ENCODE measurements around the gene IQGAP1. TPM values are rescaled to one million over a fixed set of nuclear protein-coding genes. Genes with fewer than 3 reads are reported as not detected.
A peak's percentile ranks its signal among the peaks of the same experiment; 100 is the strongest.
"Not testable (repeated sequence)": the region's sequence is repeated elsewhere in the genome, so short reads cannot be mapped to it uniquely, and the experiment has no call there.

Gene IQGAP1
- total RNA-seq, 6 experiments from 2014 or later = 12.2 to 43.7 (median 26.3) TPM

DNA sequence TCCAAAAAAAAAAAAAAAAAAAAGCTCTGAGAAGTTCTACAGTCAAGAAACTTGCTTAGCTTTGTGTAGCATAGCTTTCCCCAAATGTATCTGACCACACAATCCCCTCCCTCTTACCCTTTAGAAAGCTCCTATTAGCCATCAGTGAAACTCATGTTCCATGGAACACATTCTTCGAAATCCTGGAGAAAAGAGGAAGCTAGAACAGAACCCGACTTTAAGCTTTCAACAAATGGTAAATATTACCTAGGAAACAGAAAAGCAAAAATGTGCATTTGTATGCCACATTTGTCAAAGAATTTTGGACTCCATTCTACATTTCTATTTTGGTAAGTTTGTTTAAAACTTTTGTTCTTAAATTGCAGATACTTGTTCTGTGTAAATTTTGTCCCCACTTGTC is 124.2 kb downstream of the IQGAP1 start:
- ATAC-seq (no peak), DNase-seq (no peak)
- WGBS (ENCODE audit: insufficient coverage, low coverage, low lambda C conversion rate, missing lambda C conversion rate) = 70% methylated on average over 2 of the region's 2 CpGs
- Histone ChIP-seq H3K9me3 (no peaks in the 10 kb centered on the region), H3K36me3 (no peaks in the 10 kb centered on the region), H3K27me3 (no peaks in the 10 kb centered on the region), H3K27ac (no peak overlapping the region), H3K4me1 (no peaks in the 10 kb centered on the region), H3K4me3 (no peak overlapping the region)
- TF ChIP-seq, protein P1, sequence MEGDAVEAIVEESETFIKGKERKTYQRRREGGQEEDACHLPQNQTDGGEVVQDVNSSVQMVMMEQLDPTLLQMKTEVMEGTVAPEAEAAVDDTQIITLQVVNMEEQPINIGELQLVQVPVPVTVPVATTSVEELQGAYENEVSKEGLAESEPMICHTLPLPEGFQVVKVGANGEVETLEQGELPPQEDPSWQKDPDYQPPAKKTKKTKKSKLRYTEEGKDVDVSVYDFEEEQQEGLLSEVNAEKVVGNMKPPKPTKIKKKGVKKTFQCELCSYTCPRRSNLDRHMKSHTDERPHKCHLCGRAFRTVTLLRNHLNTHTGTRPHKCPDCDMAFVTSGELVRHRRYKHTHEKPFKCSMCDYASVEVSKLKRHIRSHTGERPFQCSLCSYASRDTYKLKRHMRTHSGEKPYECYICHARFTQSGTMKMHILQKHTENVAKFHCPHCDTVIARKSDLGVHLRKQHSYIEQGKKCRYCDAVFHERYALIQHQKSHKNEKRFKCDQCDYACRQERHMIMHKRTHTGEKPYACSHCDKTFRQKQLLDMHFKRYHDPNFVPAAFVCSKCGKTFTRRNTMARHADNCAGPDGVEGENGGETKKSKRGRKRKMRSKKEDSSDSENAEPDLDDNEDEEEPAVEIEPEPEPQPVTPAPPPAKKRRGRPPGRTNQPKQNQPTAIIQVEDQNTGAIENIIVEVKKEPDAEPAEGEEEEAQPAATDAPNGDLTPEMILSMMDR (IDR thresholded peaks at IDR 0.05) = no peak
- intact Hi-C loops (cut with DNase I) = no loop called here

DNA sequence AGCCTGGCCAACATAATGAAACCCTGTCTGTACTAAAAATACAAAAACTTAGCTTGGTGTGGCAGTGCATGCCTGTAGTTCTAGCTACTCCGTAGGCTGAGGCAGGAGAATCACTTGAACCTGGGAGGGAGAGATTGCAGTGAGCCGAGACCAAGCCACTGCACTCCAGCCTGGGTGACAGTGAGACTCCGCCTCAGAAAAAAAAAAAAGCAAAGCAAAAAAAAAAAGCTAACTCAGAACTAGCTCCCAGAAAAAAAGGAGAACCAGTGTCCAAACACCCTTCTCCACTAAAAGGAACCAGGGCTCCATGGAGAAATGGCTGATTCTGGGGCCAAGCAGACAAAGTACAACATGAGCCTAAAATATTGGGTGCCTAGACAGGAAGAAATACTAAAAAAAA is 124.9 kb downstream of the IQGAP1 start:
- Histone ChIP-seq H3K36me3 (no peaks in the 10 kb centered on the region), H3K4me1 (no peaks in the 10 kb centered on the region), H3K27ac (no peak overlapping the region), H3K27me3 (no peaks in the 10 kb centered on the region), H3K9me3 (no peaks in the 10 kb centered on the region), H3K4me3 (no peak overlapping the region)
- no peak for TF ChIP-seq POLR2A (IDR thresholded peaks at IDR 0.05)
- TF ChIP-seq, protein P1 (IDR thresholded peaks at IDR 0.05) = no peak
- intact Hi-C loops (cut with DNase I) = no loop called here
- ATAC-seq (peak in 1 of 4 donors; percentile 50), DNase-seq (no peak)
- 71% methylated on average over 3 of the region's 3 CpGs for WGBS (ENCODE audit: insufficient coverage, low coverage, low lambda C conversion rate, missing lambda C conversion rate)

DNA sequence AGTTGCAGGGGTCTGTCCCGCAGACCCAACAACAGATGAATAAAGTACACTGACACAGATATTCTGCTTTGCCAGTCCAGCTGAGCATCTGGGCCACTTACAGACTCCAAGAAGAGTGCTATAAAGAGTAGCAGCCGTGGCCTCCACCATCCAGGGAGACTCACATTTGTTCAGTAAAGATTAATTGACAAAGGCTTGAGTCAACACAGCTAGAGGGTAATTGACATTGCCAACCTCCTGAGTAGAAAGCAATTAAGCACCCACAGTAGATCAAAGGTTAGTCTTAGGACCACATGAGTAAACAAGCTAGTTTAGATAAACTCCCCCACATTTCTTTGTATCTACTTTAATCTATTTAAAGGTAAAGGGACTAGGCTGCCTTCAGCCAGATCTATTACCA is 125.4 kb downstream of the IQGAP1 start:
- H3K27ac ChIP-seq = no peak overlapping the region
- no peaks in the 10 kb centered on the region for H3K4me1 ChIP-seq
- no peak for TF ChIP-seq POLR2A (IDR thresholded peaks at IDR 0.05)
- ATAC-seq (no peak), DNase-seq (no peak)
- 80% methylated on average over 2 of the region's 2 CpGs for WGBS (ENCODE audit: insufficient coverage, low coverage, low lambda C conversion rate, missing lambda C conversion rate)
- intact Hi-C loops (cut with DNase I) = no loop called here
- no peaks in the 10 kb centered on the region for H3K36me3 ChIP-seq
- H3K9me3 ChIP-seq = no peaks in the 10 kb centered on the region
- H3K4me3 ChIP-seq = no peak overlapping the region
- H3K27me3 ChIP-seq = no peaks in the 10 kb centered on the region

DNA sequence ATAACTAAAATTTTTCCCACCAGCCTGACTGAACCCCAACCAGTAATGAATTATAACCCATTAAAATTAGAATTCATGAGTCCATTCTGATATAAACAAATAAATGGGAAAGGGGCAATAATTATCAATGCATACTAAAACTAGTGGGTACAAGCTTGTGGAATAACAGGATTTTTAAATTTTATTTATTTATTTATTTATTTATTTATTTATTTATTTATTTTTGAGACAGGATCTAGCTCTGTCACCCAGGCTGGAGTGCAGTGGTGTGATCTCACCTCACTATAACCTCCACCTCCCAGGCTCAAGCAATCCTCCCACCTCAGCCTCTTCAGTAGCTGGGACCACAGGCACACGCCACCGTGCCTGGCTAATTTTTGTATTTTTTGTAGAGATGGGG is 125.9 kb downstream of the IQGAP1 start:
- DNase-seq; H3K9me3 ChIP-seq; H3K27me3 ChIP-seq; H3K4me1 ChIP-seq; H3K27ac ChIP-seq; H3K4me3 ChIP-seq; intact Hi-C loops (cut with DNase I); H3K36me3 ChIP-seq; ATAC-seq: not testable (repeated sequence)
- WGBS (ENCODE audit: insufficient coverage, low coverage, low lambda C conversion rate, missing lambda C conversion rate) = 81% methylated on average over 2 of the region's 2 CpGs

DNA sequence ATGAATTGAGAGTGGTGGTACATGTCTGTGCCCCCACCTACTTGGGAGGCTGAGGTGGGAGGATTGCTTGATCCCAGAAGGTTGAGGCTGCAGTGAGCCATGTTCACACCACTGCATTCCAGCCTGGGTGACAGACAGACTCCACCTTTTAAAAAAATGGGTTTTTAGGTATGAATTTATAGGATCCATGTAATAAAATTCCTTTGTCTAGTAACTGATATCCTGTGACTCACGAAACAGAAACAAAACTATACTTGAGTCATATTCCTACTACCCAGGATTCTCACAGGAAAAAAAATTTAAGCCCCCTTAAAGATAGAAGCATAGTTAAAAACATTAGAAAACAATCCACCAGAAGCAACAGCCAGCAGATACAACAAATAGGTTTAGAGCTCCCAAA is 131.6 kb downstream of the IQGAP1 start:
- Histone ChIP-seq H3K36me3 (no peaks in the 10 kb centered on the region), H3K27ac (no peak overlapping the region), H3K4me1 (no peaks in the 10 kb centered on the region), H3K9me3 (no peaks in the 10 kb centered on the region), H3K27me3 (no peaks in the 10 kb centered on the region), H3K4me3 (no peak overlapping the region)
- no peak for ATAC-seq
- DNase-seq = no peak
- intact Hi-C loops (cut with DNase I) = no loop called here
- WGBS (ENCODE audit: insufficient coverage, low coverage, low lambda C conversion rate, missing lambda C conversion rate) = 55% methylated on average over 1 of the region's 1 CpG
- no peak for TF ChIP-seq POLR2A (IDR thresholded peaks at IDR 0.05)
- TF ChIP-seq, protein P1 (IDR thresholded peaks at IDR 0.05) = no peak

DNA sequence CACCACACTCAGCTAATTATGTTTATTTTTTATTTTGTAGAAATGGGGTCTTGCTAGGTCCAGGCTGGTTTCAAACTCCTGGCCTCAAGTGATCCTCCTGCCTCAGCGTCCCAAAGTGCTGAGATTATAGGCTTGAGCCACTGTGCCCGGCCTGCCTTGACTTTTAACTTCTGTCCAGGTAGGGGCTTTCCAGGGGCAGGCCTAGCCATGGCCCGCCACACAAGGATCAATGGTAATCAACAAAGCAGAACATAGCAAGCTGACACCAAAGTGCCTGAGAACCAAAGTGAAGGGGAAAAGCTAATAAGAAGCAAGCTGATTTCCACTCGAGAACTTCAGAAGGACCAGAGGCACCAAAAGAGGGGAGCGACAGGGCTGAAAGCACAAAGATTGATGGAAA is 132.3 kb downstream of the IQGAP1 start:
- Histone ChIP-seq H3K27me3 (no peaks in the 10 kb centered on the region), H3K4me1 (no peaks in the 10 kb centered on the region), H3K27ac (no peak overlapping the region), H3K36me3 (no peaks in the 10 kb centered on the region), H3K4me3 (no peak overlapping the region), H3K9me3 (no peaks in the 10 kb centered on the region)
- WGBS (ENCODE audit: insufficient coverage, low coverage, low lambda C conversion rate, missing lambda C conversion rate) = 88% methylated on average over 5 of the region's 5 CpGs
- no peak for ATAC-seq
- TF ChIP-seq, protein P1 (IDR thresholded peaks at IDR 0.05) = no peak
- no peak for TF ChIP-seq POLR2A (IDR thresholded peaks at IDR 0.05)
- intact Hi-C loops (cut with DNase I) = no loop called here
- no peak for DNase-seq
